ENCODE data around the gene MORN1. TPM values are rescaled to one million over a fixed set of nuclear protein-coding genes. Genes with fewer than 3 reads are reported as not detected.

The MORN1 gene
- total and polyA plus RNA-seq, 2 of the 4 experiments (the other 2 are of a cell fraction) = 3.0 to 4.2 TPM

DNA sequence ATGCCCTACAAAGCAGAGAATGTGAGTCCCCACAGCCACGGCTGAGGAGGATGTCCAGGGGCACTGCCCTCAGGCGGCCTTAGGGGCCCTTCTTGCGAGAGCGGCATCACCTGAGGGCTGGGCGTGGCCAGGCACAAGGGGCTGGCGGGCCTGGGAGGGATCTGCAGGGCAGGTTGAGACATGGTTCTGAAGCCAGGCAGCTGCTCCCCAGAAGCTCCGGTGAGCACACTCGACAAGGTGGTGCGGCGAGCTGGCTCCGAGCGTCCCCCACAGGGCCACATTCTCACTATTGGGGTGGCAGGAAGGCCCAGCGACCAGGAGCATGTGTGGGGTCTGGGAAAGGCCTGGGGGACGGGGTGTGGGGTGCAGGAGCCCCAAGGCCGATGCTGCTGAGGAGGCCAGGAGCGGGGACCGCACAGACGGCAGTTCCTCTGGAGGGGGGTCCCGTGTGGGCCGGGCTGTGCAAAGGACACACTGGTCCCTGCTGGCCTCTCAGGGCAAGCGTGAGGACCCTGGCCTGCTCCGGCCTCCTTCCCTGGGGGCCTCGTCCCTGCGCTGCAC is 47.2 kb downstream of the MORN1 start:
- Histone ChIP-seq H3K4ac (ENCODE audit: low read depth, low read length) (no peak overlapping the region), H4K20me1 (ENCODE audit: insufficient read depth, low read length) (no peaks in the 10 kb centered on the region), H2BK15ac (ENCODE audit: low read depth, low read length) (no peak overlapping the region), H3K4me1 (ENCODE audit: control insufficient read depth, insufficient read depth, low read length) (no peaks in the 10 kb centered on the region), H4K5ac (ENCODE audit: low read depth, low read length) (no peak overlapping the region), H2BK5ac (ENCODE audit: low read depth, low read length, poor library complexity, severe bottlenecking) (no peak overlapping the region), H2BK120ac (ENCODE audit: low read depth, low read length) (no peak overlapping the region), H3K79me1 (ENCODE audit: low read depth in 1 of 2, low read length in 2 of 2) (no peaks in the 10 kb centered on the region), H2AFZ (replicated peaks; ENCODE audit: low read length, poor library complexity) (no peak overlapping the region), H3K14ac (replicated peaks; ENCODE audit: low read depth, low read length) (no peak overlapping the region), H3K9me3 (ENCODE audit: control insufficient read depth, insufficient read depth, low read length) (no peaks in the 10 kb centered on the region), H3K27ac (ENCODE audit: insufficient read depth, low read length) (no peak overlapping the region), H3K27me3 (ENCODE audit: control insufficient read depth, insufficient read depth, low read length) (no peaks in the 10 kb centered on the region; the same call in 1 of the 2 replicates), H3K4me3 (ENCODE audit: insufficient read depth, low read depth, low read length) (no peak overlapping the region), H3K9me1 (ENCODE audit: insufficient read depth, low read length) (no peaks in the 10 kb centered on the region), H3K23ac (ENCODE audit: low read depth, low read length) (no peak overlapping the region), H2AK5ac (ENCODE audit: low read depth, low read length) (no peak overlapping the region), H3K9ac (ENCODE audit: low read depth, low read length) (no peak overlapping the region), H3K56ac (ENCODE audit: extremely low read depth, insufficient read depth, low read length) (no peak overlapping the region), H2AK9ac (replicated peaks; ENCODE audit: low read depth, low read length, poor library complexity) (no peak overlapping the region), H4K91ac (ENCODE audit: insufficient read depth, low read depth, low read length) (no peak overlapping the region), H4K8ac (ENCODE audit: low read depth in 2 of 2, low read length in 2 of 2) (no peak overlapping the region), H3K36me3 (ENCODE audit: control insufficient read depth, insufficient read depth, low read length) (no peaks in the 10 kb centered on the region), H3K4me2 (ENCODE audit: low read depth, low read length) (no peak overlapping the region), H2BK20ac (ENCODE audit: low read depth, low read length) (no peak overlapping the region), H3K18ac (ENCODE audit: low read depth, low read length) (no peak overlapping the region)
- dilution Hi-C loops (cut with HindIII; ENCODE audit: low sequenced_read_pairs, unreplicated experiment) (no loop called here), in situ Hi-C loops (cut with MboI; ENCODE audit: low sequenced_read_pairs) (no loop called here), intact Hi-C loops (cut with micrococcal nuclease) (no loop called here)
- ATAC-seq (ENCODE audit: low read depth) = no peak
- ChIA-PET POLR2A (ENCODE audit: unreplicated experiment) (no interaction called here), CTCF (no interaction called here)
- WGBS, 2 experiments (ENCODE audit: extremely low coverage in 2 of 2, insufficient read length in 1 of 2) = 87% methylated on average over 15 of the region's 24 CpGs; no CpG with 5 or more reads in 1 of the 2 experiments
- no peak for TF ChIP-seq MAZ (IDR thresholded peaks at IDR 0.05; ENCODE audit: borderline replicate concordance, low read depth, low read length)
- no peak for TF ChIP-seq RFX5 (IDR thresholded peaks at IDR 0.05; ENCODE audit: low read depth, low read length)
- TF ChIP-seq CEBPB (IDR thresholded peaks at IDR 0.05; ENCODE audit: low read depth, low read length) = no peak
- no peak for TF ChIP-seq RCOR1 (IDR thresholded peaks at IDR 0.05; ENCODE audit: insufficient replicate concordance, low read length)
- no peak for TF ChIP-seq POLR2A (IDR thresholded peaks at IDR 0.05; ENCODE audit: low read depth, low read length)
- TF ChIP-seq FOS (IDR thresholded peaks at IDR 0.05; ENCODE audit: low read depth, low read length) = no peak
- TF ChIP-seq, protein P1, sequence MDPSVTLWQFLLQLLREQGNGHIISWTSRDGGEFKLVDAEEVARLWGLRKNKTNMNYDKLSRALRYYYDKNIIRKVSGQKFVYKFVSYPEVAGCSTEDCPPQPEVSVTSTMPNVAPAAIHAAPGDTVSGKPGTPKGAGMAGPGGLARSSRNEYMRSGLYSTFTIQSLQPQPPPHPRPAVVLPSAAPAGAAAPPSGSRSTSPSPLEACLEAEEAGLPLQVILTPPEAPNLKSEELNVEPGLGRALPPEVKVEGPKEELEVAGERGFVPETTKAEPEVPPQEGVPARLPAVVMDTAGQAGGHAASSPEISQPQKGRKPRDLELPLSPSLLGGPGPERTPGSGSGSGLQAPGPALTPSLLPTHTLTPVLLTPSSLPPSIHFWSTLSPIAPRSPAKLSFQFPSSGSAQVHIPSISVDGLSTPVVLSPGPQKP (IDR thresholded peaks at IDR 0.05; ENCODE audit: borderline replicate concordance, low read depth, low read length) = no peak
- no peak for TF ChIP-seq CHD1 (IDR thresholded peaks at IDR 0.05; ENCODE audit: low read depth, low read length)
- TF ChIP-seq, protein P2, sequence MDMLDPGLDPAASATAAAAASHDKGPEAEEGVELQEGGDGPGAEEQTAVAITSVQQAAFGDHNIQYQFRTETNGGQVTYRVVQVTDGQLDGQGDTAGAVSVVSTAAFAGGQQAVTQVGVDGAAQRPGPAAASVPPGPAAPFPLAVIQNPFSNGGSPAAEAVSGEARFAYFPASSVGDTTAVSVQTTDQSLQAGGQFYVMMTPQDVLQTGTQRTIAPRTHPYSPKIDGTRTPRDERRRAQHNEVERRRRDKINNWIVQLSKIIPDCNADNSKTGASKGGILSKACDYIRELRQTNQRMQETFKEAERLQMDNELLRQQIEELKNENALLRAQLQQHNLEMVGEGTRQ (IDR thresholded peaks at IDR 0.05; ENCODE audit: low read depth, low read length) = no peak
- no peak for TF ChIP-seq BHLHE40 (IDR thresholded peaks at IDR 0.05; ENCODE audit: low read depth, low read length)
- no peak for TF ChIP-seq RAD21 (IDR thresholded peaks at IDR 0.05; ENCODE audit: low read length)
- no peak for TF ChIP-seq NFE2L2 (IDR thresholded peaks at IDR 0.05; ENCODE audit: low read depth, low read length)
- TF ChIP-seq MAFK (IDR thresholded peaks at IDR 0.05; ENCODE audit: low read depth, low read length) = no peak
- TF ChIP-seq MXI1 (IDR thresholded peaks at IDR 0.05; ENCODE audit: borderline replicate concordance, low read depth, low read length) = no peak
- TF ChIP-seq SMC3 (IDR thresholded peaks at IDR 0.05; ENCODE audit: low read depth, low read length) = no peak
- TF ChIP-seq, protein P3, sequence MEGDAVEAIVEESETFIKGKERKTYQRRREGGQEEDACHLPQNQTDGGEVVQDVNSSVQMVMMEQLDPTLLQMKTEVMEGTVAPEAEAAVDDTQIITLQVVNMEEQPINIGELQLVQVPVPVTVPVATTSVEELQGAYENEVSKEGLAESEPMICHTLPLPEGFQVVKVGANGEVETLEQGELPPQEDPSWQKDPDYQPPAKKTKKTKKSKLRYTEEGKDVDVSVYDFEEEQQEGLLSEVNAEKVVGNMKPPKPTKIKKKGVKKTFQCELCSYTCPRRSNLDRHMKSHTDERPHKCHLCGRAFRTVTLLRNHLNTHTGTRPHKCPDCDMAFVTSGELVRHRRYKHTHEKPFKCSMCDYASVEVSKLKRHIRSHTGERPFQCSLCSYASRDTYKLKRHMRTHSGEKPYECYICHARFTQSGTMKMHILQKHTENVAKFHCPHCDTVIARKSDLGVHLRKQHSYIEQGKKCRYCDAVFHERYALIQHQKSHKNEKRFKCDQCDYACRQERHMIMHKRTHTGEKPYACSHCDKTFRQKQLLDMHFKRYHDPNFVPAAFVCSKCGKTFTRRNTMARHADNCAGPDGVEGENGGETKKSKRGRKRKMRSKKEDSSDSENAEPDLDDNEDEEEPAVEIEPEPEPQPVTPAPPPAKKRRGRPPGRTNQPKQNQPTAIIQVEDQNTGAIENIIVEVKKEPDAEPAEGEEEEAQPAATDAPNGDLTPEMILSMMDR (conservative IDR thresholded peaks at IDR 0.05; ENCODE audit: low read depth, low read length) = no peak
- no TSS peak for BruUV-seq (replicated peaks)
- no peak for DNase-seq

Data from IMR-90 (cell line).